ENCODE data around the gene AKIRIN1. TPM values are rescaled to one million over a fixed set of nuclear protein-coding genes. Genes with fewer than 3 reads are reported as not detected.
A peak's percentile ranks its signal among the peaks of the same experiment; 100 is the strongest.
"Not testable (repeated sequence)": the region's sequence is repeated elsewhere in the genome, so short reads cannot be mapped to it uniquely, and the experiment has no call there.

AKIRIN1 gene
- total and polyA plus RNA-seq, 5 donors from 2014 or later = 97.9 to 109 (median 100.0) TPM

GRCh38 chr1:38997901-38998190, 6.8 kb downstream of the AKIRIN1 start:
- peaks cover 63% of the 10 kb centered on the region for H3K4me1 ChIP-seq (ENCODE audit: control insufficient read depth, insufficient read depth, low read length, poor library complexity, severe bottlenecking)
- Mint-ChIP-seq H3K27ac (peak overlapping the region; percentile 87 to 97 (median 95)), H3K9me3 (no peaks in the 10 kb centered on the region), H3K36me3 (peaks cover 35% of the 10 kb centered on the region), H3K4me3 (peak overlapping the region; percentile 71 to 93 (median 77)), H3K27me3 (peaks cover 6% of the 10 kb centered on the region), H3K4me1 (peaks cover 48 to 78% (median 52%) of the 10 kb centered on the region in 4 donors)
- no peaks in the 10 kb centered on the region for H3K9me3 ChIP-seq (ENCODE audit: control insufficient read depth in 2 of 2, low read length in 2 of 2)
- ATAC-seq (ENCODE audit: low read depth in 2 of 2) = no peak
- no peaks in the 10 kb centered on the region for H3K27me3 ChIP-seq (ENCODE audit: control insufficient read depth, insufficient read depth, low read length)
- H3K36me3 ChIP-seq (ENCODE audit: control insufficient read depth, insufficient read depth, low read length) = peaks cover 45% of the 10 kb centered on the region
- DNase-seq = peak in 1 of 3 donors; percentile 21
- peak overlapping the region; percentile 71 for H3K27ac ChIP-seq (ENCODE audit: insufficient read depth, low read length, poor library complexity, severe bottlenecking)
- H3K4me3 ChIP-seq (ENCODE audit: low read depth, low read length) = peak overlapping the region; percentile 81

GRCh38 chr1:39001516-39002421, 10.7 kb downstream of the AKIRIN1 start:
- H3K9me3 Mint-ChIP-seq = no peaks in the 10 kb centered on the region

GRCh38 chr1:39003281-39003680, 12.2 kb downstream of the AKIRIN1 start:
- Histone ChIP-seq H3K27me3 (ENCODE audit: control insufficient read depth, insufficient read depth, low read length) (no peaks in the 10 kb centered on the region), H3K4me3 (ENCODE audit: low read depth, low read length) (no peak overlapping the region), H3K36me3 (ENCODE audit: control insufficient read depth, insufficient read depth, low read length) (peaks cover 85% of the 10 kb centered on the region), H3K9me3 (ENCODE audit: control insufficient read depth in 2 of 2, low read length in 2 of 2) (no peaks in the 10 kb centered on the region), H3K4me1 (ENCODE audit: control insufficient read depth, insufficient read depth, low read length, poor library complexity, severe bottlenecking) (peaks cover 10% of the 10 kb centered on the region), H3K27ac (ENCODE audit: insufficient read depth, low read length, poor library complexity, severe bottlenecking) (peak overlapping the region; percentile 15)
- no peaks in the 10 kb centered on the region for H3K27me3 Mint-ChIP-seq
- H3K4me1 Mint-ChIP-seq = peaks cover 23 to 38% (median 30%) of the 10 kb centered on the region in 4 donors
- ATAC-seq (ENCODE audit: low read depth in 2 of 2) = no peak
- peaks cover 41% of the 10 kb centered on the region for H3K36me3 Mint-ChIP-seq
- H3K4me3 Mint-ChIP-seq = no peak overlapping the region
- no peaks in the 10 kb centered on the region for H3K9me3 Mint-ChIP-seq
- DNase-seq = no peak
- H3K27ac Mint-ChIP-seq = peak overlapping the region in 2 of 3 donors; percentile 5 to 78

More at GRCh38 chr1:39001516-39002421, 10.7 kb downstream of the AKIRIN1 start:
- Mint-ChIP-seq H3K27ac (peak overlapping the region; percentile 56 to 83 (median 78)), H3K4me1 (peaks cover 38 to 51% (median 44%) of the 10 kb centered on the region in 4 donors), H3K4me3 (no peak overlapping the region), H3K27me3 (peaks cover 2% of the 10 kb centered on the region), H3K36me3 (peaks cover 34% of the 10 kb centered on the region)
- DNase-seq = no peak
- no peak for ATAC-seq (ENCODE audit: low read depth in 2 of 2)
- H3K27ac ChIP-seq (ENCODE audit: insufficient read depth, low read length, poor library complexity, severe bottlenecking) = no peak overlapping the region
- no peaks in the 10 kb centered on the region for H3K27me3 ChIP-seq (ENCODE audit: control insufficient read depth, insufficient read depth, low read length)
- H3K4me1 ChIP-seq (ENCODE audit: control insufficient read depth, insufficient read depth, low read length, poor library complexity, severe bottlenecking) = peaks cover 25% of the 10 kb centered on the region
- H3K4me3 ChIP-seq (ENCODE audit: low read depth, low read length) = no peak overlapping the region
- no peaks in the 10 kb centered on the region for H3K9me3 ChIP-seq (ENCODE audit: control insufficient read depth in 2 of 2, low read length in 2 of 2)
- H3K36me3 ChIP-seq (ENCODE audit: control insufficient read depth, insufficient read depth, low read length) = peaks cover 78% of the 10 kb centered on the region

GRCh38 chr1:39003794-39004193, 12.7 kb downstream of the AKIRIN1 start:
- DNase-seq (no peak), ATAC-seq (ENCODE audit: low read depth in 2 of 2) (no peak)
- peaks cover 22 to 37% (median 28%) of the 10 kb centered on the region in 4 donors for H3K4me1 Mint-ChIP-seq
- H3K4me1 ChIP-seq (ENCODE audit: control insufficient read depth, insufficient read depth, low read length, poor library complexity, severe bottlenecking) = peaks cover 4% of the 10 kb centered on the region
- H3K27ac Mint-ChIP-seq = peak overlapping the region in 2 of 3 donors; percentile 67 to 78
- peaks cover 43% of the 10 kb centered on the region for H3K36me3 Mint-ChIP-seq
- H3K9me3 Mint-ChIP-seq = no peaks in the 10 kb centered on the region
- no peak overlapping the region for H3K4me3 ChIP-seq (ENCODE audit: low read depth, low read length)
- no peaks in the 10 kb centered on the region for H3K27me3 Mint-ChIP-seq
- H3K27ac ChIP-seq (ENCODE audit: insufficient read depth, low read length, poor library complexity, severe bottlenecking) = no peak overlapping the region
- H3K4me3 Mint-ChIP-seq = no peak overlapping the region
- no peaks in the 10 kb centered on the region for H3K9me3 ChIP-seq (ENCODE audit: control insufficient read depth in 2 of 2, low read length in 2 of 2)
- H3K27me3 ChIP-seq (ENCODE audit: control insufficient read depth, insufficient read depth, low read length) = no peaks in the 10 kb centered on the region
- H3K36me3 ChIP-seq (ENCODE audit: control insufficient read depth, insufficient read depth, low read length) = peaks cover 85% of the 10 kb centered on the region

GRCh38 chr1:39006287-39006686, 15.2 kb downstream of the AKIRIN1 start:
- H3K4me1 ChIP-seq (ENCODE audit: control insufficient read depth, insufficient read depth, low read length, poor library complexity, severe bottlenecking) = no peaks in the 10 kb centered on the region
- no peak for DNase-seq
- peaks cover 33% of the 10 kb centered on the region for H3K36me3 Mint-ChIP-seq
- H3K4me3 Mint-ChIP-seq = no peak overlapping the region
- no peaks in the 10 kb centered on the region for H3K9me3 Mint-ChIP-seq
- H3K4me3 ChIP-seq (ENCODE audit: low read depth, low read length) = no peak overlapping the region
- H3K27me3 Mint-ChIP-seq = no peaks in the 10 kb centered on the region
- H3K4me1 Mint-ChIP-seq = peaks cover 16 to 26% (median 19%) of the 10 kb centered on the region in 4 donors
- no peak overlapping the region for H3K27ac ChIP-seq (ENCODE audit: insufficient read depth, low read length, poor library complexity, severe bottlenecking)
- H3K27me3 ChIP-seq (ENCODE audit: control insufficient read depth, insufficient read depth, low read length) = no peaks in the 10 kb centered on the region
- H3K9me3 ChIP-seq (ENCODE audit: control insufficient read depth in 2 of 2, low read length in 2 of 2) = no peaks in the 10 kb centered on the region
- ATAC-seq (ENCODE audit: low read depth in 2 of 2) = no peak
- peaks cover 62% of the 10 kb centered on the region for H3K36me3 ChIP-seq (ENCODE audit: control insufficient read depth, insufficient read depth, low read length)
- no peak overlapping the region for H3K27ac Mint-ChIP-seq

- Histone ChIP-seq H3K9me3 (ENCODE audit: control insufficient read depth in 2 of 2, low read length in 2 of 2) (no peaks in the 10 kb centered on the region), H3K4me3 (ENCODE audit: low read depth, low read length) (no peak overlapping the region), H3K27me3 (ENCODE audit: control insufficient read depth, insufficient read depth, low read length) (no peaks in the 10 kb centered on the region), H3K4me1 (ENCODE audit: control insufficient read depth, insufficient read depth, low read length, poor library complexity, severe bottlenecking) (no peaks in the 10 kb centered on the region), H3K36me3 (ENCODE audit: control insufficient read depth, insufficient read depth, low read length) (peaks cover 55% of the 10 kb centered on the region), H3K27ac (ENCODE audit: insufficient read depth, low read length, poor library complexity, severe bottlenecking) (no peak overlapping the region)
- ATAC-seq (ENCODE audit: low read depth in 2 of 2) (no peak), DNase-seq (no peak)
- no peak overlapping the region for H3K4me3 Mint-ChIP-seq
- no peaks in the 10 kb centered on the region for H3K27me3 Mint-ChIP-seq
- H3K27ac Mint-ChIP-seq = peak overlapping the region in 1 of 3 donors; percentile 9
- peaks cover 32% of the 10 kb centered on the region for H3K36me3 Mint-ChIP-seq
- H3K4me1 Mint-ChIP-seq = peaks cover 11 to 21% (median 13%) of the 10 kb centered on the region in 4 donors
- no peaks in the 10 kb centered on the region for H3K9me3 Mint-ChIP-seq
These were observed 15.9 kb downstream of the AKIRIN1 start for GRCh38 chr1:39006726-39007645.

- not testable (repeated sequence) for H3K4me1 Mint-ChIP-seq; H3K27ac ChIP-seq (ENCODE audit: insufficient read depth, low read length, poor library complexity, severe bottlenecking); H3K4me3 ChIP-seq (ENCODE audit: low read depth, low read length); H3K27me3 Mint-ChIP-seq; ATAC-seq (ENCODE audit: low read depth in 2 of 2); H3K27me3 ChIP-seq (ENCODE audit: control insufficient read depth, insufficient read depth, low read length); H3K4me3 Mint-ChIP-seq; H3K36me3 ChIP-seq (ENCODE audit: control insufficient read depth, insufficient read depth, low read length); H3K9me3 Mint-ChIP-seq; H3K4me1 ChIP-seq (ENCODE audit: control insufficient read depth, insufficient read depth, low read length, poor library complexity, severe bottlenecking); DNase-seq; H3K9me3 ChIP-seq (ENCODE audit: control insufficient read depth in 2 of 2, low read length in 2 of 2)
- Mint-ChIP-seq H3K27ac (peak overlapping the region in 2 of 3 donors; percentile 5 to 10), H3K36me3 (peaks cover 12% of the 10 kb centered on the region)
These were observed 23.9 kb downstream of the AKIRIN1 start for GRCh38 chr1:39014956-39015355.

All from CD4-positive, CD25-positive, alpha-beta regulatory T cell (primary cell).